Measurements from ENCODE around the gene QTRT2.

- TF ChIP-seq, protein P1, sequence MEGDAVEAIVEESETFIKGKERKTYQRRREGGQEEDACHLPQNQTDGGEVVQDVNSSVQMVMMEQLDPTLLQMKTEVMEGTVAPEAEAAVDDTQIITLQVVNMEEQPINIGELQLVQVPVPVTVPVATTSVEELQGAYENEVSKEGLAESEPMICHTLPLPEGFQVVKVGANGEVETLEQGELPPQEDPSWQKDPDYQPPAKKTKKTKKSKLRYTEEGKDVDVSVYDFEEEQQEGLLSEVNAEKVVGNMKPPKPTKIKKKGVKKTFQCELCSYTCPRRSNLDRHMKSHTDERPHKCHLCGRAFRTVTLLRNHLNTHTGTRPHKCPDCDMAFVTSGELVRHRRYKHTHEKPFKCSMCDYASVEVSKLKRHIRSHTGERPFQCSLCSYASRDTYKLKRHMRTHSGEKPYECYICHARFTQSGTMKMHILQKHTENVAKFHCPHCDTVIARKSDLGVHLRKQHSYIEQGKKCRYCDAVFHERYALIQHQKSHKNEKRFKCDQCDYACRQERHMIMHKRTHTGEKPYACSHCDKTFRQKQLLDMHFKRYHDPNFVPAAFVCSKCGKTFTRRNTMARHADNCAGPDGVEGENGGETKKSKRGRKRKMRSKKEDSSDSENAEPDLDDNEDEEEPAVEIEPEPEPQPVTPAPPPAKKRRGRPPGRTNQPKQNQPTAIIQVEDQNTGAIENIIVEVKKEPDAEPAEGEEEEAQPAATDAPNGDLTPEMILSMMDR (conservative IDR thresholded peaks at IDR 0.05; ENCODE audit: low read length) = no peak
- no peak for TF ChIP-seq EZH2phosphoT487 (IDR thresholded peaks at IDR 0.05; ENCODE audit: borderline replicate concordance)
Measured at GRCh38 chr3:114056130-114057010, at the start of gene QTRT2, which contains the start of gene CCDC191.
